IPS-11a (cell line): ENCODE data around the gene JAZF1.

Experiments
- H3K4me3 ChIP-seq: one replicate; pipeline ENCODE4 v1.5.1; 2013; ENCODE audit warnings: low read depth, low read length, control low read depth

JAZF1 gene

DNA sequence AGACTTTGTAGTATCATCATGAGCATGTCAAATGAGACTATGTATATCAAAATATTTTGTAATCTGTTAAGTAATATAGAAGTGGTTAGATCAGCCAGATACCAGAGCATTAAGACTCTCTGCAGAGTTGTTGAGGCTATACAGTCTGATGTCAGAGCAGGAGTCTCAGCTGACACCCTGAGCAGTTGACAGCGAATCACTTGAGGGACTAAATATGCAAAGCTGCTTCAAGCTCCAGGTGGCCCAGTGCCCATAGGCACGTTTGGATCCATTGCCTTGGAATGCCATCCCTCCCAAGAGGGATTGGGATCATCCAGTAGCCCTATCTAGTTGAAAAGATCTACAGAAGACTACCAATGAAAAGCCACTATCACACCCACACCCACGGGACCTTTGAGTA is 230.5 kb downstream of the JAZF1 start:
- H3K4me3 ChIP-seq: no peak overlapping the region

DNA sequence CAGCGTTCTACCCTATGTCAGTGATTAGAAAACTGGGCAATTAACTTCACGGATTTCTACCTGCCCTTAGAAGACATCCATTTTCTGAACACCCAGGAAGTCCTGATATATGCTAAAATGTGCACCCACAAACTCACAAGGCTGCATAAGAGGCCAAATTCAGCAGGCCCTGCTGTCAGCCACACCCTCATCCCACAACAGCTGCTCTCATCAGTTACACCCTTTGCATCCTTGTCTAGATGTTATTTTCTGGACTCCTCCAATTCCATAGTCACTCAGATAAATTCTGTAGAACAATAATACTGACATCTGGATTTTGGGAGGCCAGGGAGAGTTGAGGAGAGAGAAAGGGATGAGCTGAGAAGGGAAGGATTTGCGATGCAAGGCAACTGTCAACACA is 231.7 kb downstream of the JAZF1 start:
- no peak overlapping the region for H3K4me3 ChIP-seq

DNA sequence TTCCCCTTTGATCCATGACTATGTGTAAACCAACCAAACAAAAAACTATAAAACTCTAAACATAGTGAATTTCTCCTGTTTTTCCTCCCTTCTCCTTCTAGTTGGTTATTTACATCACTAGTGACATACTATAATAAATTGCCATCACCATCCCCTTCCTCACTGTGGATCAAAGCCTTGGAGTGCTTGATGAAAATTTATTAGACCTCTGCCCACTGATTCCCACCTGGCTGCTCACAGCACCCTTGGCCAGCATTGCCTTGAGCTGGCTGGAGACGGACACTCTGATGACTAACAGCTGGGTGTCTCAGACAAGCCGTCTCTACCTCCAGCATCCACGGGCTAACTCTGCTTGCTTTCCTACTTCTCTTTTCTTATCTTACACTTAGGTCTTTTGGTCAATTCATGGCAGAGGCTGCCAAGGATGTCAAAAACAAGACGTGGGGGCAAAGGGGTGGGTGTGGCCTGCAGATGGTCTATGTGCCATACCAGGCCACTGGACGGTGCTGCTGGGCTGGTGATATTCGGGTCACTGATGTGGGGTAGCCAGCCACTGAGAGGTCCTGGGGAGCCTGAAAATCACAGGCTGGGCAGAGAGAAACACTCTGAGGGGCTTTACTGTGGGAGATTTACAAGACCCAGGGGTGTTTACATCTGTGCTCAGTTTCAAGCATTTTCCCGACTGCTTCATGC is 232.9 kb downstream of the JAZF1 start:
- no peak overlapping the region for H3K4me3 ChIP-seq

DNA sequence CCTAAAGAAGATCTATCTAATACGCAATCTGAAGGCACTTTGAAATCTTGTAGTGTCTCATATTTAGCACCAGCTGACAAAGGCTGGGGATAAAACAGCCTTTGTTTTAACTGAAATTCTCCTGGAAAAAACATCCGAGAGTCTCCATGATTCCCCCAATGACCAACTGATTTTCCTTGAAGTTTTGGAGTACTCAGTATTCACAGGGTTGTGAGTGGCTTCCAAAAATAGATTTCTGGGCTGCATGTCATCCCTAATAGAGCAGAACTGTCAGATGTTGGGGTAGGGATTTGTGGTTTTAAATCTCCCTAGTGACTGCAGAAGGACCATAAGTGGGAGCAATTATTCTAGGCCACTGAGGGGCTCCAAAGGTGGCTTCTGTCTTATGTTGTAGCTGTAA is 234.2 kb downstream of the JAZF1 start:
- H3K4me3 ChIP-seq: no peak overlapping the region

DNA sequence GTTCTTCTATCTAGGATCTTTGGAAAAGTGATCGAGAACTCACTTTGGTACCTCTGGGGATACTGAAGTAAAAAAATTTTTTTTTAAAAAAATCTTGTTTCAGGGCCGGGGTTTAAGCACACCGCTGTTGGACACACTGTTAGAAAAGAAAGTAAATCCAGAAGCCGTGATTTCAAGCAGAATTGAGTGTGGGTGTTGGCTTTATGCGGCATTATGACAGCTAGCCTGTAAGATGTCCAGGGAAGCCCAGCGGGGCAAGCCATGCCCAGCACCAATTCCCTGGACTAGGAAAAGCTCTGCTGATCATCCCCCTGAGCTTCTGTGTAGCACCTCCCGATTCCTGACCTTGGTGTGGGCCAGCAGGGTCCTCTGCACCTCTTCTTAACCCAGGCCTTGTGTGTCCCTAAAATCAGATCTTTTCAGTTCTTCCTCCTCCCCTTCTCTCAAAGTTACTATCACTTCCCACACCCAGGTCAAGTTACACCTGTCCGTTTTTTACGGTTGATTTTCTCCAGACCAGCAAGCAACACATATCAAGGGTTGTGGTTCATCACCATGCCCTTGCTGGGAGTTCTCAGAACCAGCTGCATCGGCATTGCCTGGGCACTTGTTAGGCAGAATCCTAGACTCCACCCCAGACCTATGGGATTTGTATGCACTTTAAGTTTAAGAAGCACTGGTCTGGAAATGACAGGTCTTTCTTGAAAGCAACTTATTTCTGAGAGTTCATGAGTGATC is 235.4 kb downstream of the JAZF1 start:
- H3K4me3 ChIP-seq: no peak overlapping the region

DNA sequence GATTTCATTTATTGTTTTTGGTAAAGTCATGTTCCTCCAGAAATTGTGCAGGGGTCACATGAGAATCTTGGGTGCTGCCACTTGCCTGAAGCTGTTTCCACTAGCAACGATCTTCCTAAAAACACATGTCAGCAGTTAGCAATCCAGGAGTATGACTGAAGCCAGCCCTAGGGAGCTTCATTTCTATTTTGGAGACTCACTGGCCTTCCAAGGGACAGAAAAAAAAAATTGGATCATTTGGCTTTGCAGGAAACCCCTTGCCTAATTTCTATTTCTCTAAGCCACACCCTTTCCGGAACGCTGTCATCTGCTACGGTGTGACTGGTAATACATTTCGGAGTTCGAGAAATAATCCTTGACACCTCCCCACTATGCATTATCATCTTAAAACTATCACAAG is 236.0 kb downstream of the JAZF1 start:
- H3K4me3 ChIP-seq: no peak overlapping the region

DNA sequence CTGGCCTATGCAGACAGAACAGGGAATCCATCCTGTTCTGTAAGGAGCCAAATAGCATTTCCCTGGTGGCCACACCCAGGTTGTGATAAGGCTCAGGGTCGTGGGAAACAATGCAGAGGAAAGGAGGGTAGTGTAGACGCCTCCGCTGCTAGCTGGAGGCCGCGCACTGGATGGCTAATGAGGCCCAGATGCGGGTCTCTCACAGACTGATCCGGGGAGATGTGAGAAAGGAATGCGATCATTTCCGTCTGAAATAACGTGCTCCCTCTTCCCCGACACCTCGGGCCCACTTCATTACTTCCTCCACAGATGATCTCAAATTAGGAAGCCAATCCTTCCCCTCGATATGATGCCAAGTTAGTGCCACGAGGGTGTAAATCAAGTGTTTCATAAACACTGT is 237.4 kb downstream of the JAZF1 start:
- H3K4me3 ChIP-seq: no peak overlapping the region

DNA sequence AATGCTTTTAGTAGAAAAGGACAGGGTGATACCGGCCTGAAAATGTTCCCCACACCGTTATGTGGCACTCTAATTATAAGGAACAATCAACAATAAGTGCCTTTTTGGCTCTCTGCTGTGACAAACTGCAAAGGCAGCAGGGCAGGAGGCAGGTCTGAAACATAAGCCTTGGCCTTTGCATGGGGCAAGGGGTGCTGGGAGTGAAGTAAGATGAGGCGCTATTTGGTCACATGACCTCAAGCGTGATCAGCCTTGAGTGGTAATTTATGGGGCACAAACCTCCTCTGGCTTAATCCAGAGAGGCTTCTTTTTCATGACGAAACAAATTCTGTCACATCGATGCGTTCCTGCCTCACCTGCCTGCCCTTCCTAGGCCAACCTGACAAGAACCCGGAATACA is 237.9 kb downstream of the JAZF1 start:
- no peak overlapping the region for H3K4me3 ChIP-seq

DNA sequence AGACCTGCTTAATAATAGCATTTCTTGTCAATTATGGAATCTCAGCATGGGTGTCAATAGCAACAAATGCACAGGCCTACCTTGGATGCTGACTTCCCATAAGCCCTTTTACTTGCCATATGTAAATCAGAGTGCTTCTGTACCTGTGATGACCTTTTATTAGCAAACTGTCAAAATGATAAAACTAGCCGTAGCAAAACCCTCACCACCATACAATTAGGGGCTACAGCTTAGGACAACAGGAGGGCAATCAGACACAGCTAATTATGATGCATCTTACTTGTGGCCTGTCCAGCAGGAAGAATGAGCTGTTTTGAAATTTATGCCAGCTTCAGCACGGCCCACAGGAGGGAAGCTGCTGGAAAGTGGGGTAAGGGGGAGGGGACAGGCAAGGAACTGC is 239.1 kb downstream of the JAZF1 start:
- H3K4me3 ChIP-seq: no peak overlapping the region

DNA sequence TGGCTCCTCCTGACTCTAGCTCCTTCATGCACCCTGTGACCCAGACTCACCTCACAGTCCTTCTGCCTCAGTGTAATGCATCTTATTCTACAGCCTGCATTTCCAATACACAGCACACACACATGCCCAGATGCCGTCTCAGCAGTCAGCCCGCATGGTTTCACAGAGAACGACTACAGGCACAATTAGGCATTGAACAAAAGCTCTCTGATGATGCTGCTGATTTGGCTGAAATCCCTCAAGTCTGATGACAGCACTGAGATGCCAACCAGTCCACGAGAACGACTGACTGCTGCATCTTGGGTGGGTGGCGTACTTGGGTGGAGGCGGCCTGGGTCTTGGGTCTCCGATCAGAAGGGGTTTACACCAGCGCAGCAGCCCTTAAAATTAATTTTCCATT is 240.3 kb downstream of the JAZF1 start:
- no peak overlapping the region for H3K4me3 ChIP-seq

DNA sequence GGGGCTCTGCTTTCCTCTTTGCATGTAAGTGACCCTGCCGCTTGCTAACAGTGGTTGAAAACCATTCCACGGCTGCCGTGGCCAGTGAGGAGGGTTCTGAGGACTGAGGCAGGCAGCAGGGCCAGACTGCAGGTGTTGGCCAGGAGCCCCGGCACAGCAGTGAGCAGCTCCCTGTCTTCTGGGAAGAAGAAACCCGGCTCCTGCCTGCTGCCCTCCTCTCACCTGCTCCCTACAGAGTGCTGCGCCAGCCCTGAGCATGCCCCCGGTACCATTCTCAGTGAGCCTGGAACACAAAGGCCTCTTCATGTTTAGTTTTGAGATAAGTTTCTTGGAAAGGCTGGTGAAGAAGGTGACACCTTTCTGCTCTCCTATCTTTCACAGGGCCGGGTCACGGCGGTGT is 240.7 kb downstream of the JAZF1 start:
- H3K4me3 ChIP-seq: no peak overlapping the region

DNA sequence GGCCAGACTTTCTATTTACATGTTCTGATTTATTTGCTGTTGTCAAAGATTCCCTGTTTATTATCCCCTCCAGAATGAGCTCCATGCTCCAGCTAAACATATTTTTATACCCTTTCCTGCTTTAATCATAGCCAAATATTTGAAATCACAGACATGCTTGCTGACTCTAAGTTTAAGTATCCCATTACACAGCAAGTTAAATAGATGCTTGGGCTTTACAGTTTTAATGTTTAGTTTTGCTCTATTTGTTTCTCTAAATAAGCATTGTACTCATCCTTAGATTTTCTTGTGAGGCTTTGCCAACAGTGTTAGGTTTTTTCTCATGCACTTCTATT is 243.9 kb downstream of the JAZF1 start:
- H3K4me3 ChIP-seq: no peak overlapping the region

DNA sequence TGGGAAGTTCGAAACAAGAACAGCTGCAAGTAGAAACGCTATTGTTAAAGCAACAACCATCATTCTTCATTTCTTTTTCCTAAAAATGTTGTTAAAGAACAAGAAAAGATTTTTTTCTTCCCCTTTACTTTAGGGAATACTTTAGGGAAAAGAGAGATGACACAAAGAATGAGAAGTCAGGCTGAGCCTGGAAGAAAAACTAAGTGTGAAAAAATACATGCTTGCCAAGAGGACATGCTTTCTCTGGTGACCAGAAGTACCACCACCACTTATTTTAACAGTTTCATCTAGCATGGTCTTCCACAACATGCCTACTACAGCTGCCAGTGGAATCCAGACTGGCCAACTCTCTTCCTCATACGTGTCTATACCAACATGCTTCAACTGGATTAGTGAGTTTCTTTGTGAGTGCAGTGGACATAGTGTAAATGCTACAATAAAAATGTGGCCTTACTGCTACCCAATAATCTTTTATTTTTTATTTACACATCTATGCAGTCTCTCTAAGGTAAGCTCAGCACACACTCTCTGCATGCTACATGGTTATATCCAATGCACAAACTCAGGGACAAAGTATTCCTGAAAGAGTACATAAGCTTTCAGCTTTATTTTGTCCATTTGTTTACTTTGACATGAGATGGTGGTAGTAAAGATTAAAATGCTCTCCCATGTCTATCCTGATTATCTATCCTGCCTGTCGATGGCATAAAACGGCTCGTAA is 244.4 kb downstream of the JAZF1 start:
- no peak overlapping the region for H3K4me3 ChIP-seq

DNA sequence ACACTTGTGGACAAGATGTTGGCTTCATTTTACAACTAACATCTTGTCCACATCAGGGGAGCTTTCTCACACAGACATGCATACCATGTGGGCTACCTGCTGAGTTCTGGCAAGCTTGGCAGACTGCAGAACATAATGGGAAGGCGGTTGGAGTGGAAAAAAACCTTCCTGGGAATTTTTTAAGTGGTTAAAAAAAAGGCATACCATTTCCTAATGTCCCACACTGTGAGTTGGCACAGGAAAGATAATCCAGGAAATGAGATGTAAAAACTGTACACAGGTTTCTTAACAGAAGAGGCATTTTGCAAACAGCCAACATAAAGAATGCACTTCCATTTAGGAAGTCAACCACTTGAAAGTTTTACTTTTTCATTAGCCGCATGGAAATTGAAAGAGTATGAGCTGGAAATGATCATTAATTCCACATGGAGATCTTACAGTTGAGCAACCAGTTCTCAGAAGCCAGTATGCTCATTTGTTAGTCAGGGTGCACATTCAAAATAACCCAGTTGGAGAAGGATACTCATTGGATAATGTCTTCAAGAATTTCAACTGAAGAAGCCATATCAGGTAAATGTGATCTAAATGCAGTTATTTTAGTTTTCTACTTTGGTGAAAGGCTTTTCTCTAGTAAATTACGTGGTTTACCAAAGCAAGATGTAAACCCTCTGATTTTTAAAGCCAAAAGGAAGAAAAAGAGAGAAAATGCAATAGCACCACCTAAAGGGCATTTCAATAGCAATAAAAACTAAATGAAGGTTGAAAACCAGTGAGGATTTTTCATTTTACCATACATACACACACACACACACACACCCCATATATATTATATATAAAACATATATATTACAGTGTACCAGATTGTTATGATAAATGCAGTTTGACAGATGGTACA is 246.7 kb downstream of the JAZF1 start:
- no peak overlapping the region for H3K4me3 ChIP-seq

DNA sequence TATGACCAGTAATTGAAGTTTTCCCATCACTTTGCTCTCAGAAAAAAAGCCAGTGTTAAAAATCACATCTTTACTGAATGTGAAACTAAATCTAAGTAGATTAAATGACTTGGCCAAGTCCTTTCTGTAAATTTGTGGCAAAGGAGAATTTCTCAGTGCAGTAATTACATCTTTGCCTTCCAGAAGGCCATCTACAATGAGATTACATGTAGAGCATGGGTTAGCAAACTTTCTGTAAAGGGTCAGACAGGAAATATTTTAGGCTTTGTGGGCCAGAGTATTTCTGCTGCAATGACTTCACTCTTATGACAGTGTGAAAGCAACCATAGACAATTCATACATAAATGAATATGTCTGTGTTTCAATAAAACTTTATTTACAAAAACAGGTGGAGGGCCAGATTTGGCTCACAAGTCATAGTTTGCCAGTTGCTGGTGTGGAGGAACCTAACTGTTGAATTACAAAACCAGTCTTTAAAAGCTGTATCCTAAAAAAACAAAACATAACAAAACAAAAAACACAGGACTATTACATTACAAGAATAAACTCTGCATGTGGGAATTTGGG is 249.6 kb downstream of the JAZF1 start:
- H3K4me3 ChIP-seq: no peak overlapping the region

DNA sequence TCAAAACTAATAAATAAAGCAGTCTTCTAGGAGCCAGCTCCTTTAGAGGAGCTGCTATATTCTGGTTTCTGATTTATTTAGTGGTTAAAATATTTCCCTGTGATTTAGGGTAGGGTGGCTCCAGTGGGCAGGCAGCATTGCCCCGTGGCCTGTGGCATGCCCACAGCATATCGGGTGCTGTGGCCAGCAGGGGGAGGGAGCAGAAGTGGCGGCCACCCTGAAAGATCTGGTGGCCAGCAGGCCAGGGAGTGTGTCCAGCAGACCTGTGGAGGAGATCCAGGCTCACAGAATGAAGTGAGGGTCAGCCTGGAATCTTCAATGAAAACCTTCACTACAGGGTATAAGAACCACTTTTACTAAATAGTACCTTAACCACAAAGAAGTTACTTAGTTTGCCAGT is 251.5 kb downstream of the JAZF1 start:
- no peak overlapping the region for H3K4me3 ChIP-seq

DNA sequence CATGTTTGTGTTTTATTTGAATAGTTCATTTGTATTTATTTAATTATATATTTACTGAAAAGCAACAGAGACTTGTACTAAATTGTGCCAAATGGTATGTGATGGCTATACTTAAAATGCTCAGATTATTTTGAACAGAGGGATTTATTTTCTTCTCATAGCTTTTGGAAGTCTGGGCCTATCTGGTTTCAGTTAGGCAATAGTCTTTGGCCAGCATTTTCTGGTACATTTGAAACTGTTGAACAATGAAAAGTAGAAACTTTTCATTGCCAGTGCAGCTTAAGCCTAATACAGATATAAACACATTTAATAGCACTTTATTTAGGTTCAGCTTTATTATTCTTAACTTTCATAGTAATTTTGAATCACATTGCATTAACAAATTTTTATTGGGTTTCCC is 252.6 kb downstream of the JAZF1 start:
- no peak overlapping the region for H3K4me3 ChIP-seq

DNA sequence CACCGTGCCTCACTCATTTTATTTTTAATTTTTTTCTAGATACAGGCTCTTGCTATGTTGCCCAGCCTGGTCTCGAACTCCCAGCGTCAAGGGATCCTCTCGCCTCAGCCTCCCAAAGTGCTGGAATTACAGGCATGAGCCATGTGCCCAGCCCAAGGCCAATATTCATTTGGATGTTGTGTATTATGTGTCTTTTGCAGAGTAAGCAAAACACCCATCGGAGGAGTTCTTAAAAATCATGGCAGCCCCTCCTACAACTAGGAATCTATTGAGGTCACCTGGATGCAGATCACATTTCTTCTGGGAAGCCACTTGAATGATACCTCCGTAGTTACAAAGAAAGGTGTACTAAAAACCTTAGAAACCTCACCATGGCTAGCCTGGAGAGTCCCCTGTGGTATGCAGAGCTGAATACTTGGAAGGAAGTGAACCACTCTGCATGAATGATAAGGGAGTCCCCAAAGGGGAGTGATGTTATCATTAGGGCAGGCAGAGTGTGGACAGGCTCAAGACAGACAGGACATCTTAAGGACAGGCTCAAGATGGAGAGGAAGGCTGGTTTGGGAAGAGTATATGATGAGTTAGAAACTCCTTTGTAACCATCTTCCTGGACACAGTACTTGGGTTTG is 254.9 kb downstream of the JAZF1 start:
- no peak overlapping the region for H3K4me3 ChIP-seq

DNA sequence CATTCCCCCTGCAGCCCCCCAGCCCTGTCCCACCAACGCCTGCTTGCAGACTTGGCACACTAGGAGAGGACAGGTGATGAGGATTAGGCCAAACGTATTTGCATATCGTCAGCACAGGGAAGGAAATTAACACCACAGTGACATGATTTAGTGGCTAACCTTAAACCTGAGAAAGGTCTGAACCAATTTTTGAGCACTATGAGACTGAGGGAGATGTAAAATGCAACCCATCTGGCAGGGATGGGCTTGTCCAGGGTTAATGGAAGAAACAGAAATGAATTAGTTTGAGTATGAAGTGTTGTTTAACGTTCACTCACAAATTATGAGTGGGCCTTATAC is 257.0 kb downstream of the JAZF1 start:
- H3K4me3 ChIP-seq: no peak overlapping the region

DNA sequence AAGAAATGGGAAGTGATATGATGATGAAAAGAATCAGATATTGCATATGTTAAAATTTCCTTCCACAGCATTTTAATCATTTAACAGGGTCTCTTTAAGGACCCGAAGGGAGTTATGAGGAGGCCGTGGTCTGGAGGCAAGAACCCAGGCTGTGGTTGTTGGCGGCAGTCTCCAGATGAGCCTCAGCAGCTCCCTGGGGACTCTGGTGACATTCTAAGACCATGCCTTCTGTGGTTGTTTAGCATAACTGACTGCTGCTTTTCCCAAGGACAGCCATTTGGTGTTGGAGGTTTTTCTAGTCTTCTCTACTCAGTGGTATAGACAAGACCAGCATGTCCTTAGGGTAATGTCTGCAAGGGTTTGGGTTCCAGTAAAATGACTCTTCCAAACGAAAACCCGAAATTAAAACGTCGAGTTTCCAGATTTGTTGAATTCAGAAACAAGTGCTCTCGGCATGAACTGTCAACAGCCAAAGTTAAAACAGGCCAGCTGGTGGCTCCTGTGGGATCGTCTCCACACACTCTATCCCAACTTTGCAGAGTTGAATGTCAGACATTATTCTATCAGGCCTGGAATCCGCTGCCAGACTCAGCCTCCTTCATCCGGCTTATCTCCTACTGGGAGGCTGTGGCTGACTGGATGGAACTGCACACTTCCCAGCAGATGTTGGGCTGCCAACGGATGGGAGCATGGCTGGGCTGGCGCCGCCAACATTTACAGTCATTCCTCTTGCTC is 257.5 kb downstream of the JAZF1 start:
- H3K4me3 ChIP-seq: no peak overlapping the region
